ENCODE data around the gene DGKH.

DNA sequence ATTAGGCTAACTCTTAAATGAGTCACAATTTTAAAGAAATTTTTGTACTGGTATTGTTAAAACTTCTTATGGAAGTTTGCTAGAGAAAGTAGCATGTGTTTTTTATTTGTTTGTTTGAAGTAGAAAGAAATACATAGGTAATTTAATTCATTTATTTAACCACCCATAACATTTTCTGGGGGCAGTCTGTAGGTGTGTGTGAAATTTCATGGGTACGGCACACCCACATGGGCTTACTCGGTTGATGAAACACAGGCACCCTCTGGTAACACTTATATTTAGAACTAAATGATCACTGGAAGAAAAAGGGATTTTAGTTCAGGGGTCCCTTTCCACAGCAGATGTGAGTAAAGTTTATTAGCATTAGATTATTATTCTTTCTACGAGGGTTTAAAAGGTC is 88.1 kb downstream of the DGKH start:
- TF ChIP-seq POLR2AphosphoS5 (IDR thresholded peaks at IDR 0.05; ENCODE audit: low read depth, low read length) = no peak
- TF ChIP-seq, protein P1, sequence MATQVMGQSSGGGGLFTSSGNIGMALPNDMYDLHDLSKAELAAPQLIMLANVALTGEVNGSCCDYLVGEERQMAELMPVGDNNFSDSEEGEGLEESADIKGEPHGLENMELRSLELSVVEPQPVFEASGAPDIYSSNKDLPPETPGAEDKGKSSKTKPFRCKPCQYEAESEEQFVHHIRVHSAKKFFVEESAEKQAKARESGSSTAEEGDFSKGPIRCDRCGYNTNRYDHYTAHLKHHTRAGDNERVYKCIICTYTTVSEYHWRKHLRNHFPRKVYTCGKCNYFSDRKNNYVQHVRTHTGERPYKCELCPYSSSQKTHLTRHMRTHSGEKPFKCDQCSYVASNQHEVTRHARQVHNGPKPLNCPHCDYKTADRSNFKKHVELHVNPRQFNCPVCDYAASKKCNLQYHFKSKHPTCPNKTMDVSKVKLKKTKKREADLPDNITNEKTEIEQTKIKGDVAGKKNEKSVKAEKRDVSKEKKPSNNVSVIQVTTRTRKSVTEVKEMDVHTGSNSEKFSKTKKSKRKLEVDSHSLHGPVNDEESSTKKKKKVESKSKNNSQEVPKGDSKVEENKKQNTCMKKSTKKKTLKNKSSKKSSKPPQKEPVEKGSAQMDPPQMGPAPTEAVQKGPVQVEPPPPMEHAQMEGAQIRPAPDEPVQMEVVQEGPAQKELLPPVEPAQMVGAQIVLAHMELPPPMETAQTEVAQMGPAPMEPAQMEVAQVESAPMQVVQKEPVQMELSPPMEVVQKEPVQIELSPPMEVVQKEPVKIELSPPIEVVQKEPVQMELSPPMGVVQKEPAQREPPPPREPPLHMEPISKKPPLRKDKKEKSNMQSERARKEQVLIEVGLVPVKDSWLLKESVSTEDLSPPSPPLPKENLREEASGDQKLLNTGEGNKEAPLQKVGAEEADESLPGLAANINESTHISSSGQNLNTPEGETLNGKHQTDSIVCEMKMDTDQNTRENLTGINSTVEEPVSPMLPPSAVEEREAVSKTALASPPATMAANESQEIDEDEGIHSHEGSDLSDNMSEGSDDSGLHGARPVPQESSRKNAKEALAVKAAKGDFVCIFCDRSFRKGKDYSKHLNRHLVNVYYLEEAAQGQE (IDR thresholded peaks at IDR 0.05; ENCODE audit: insufficient read depth in 1 of 2, low read depth in 2 of 2, low read length in 1 of 2) = no peak
